NCI-H82 (cell line): ENCODE measurements around the gene CACNA2D3.

Experiments
- DNase-seq: peaks from one replicate; lab custom pipeline; 2025; lab: John Stamatoyannopoulos, UW

CACNA2D3 gene

DNA sequence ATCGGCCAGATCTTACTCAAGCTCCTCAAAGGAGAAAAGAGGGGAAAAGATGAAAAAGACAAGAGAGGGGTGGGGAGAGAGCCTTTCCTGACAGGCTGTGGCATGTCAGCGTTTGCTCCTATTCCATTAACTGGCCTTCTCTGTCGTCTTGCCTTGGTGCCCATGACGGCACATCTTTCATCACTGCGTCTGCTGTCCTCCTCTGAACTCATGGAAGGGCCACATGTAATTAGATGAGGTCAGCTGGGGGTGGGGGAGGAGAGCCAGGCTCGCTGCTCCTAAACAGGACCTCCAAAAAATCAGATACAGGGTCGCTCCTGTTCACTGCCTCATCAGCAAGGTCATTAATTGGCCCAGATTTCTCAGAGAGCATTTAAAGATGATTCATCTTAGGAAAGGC, 755.8 kb downstream of the CACNA2D3 start:
- no peak for DNase-seq

DNA sequence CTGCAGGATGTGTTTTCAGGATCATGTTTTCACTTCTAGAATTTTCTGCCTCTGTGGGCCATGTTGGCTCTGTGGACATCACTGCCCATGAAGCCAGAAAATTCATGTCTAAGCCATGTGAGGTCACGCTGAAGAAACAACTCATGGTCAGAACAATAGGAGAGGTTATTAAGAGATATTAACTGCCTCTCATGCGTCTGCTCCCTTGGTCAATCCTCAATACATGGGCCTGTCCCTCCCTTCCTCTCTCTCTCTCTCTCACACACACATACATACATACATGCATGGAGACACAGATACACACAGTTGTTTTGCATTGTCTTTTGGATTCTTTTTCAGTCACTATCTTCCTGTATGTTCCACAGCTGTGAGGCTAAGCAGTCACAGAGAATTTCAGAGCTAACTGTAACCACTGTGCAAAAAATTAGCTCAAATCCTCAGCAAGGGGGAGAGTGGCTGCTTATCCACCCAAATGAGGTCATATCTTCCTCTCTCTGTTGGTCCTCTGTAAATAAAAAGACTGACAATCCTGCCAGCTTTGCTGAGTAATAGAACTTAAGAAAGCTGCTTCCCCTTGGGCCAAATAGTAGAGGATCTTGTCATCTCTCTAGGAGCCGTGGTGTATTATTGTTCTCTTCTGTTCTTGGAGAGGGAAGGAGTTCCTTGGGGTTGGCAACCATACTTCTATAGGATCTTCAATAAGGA, 759.9 kb downstream of the CACNA2D3 start:
- DNase-seq, result no peak

DNA sequence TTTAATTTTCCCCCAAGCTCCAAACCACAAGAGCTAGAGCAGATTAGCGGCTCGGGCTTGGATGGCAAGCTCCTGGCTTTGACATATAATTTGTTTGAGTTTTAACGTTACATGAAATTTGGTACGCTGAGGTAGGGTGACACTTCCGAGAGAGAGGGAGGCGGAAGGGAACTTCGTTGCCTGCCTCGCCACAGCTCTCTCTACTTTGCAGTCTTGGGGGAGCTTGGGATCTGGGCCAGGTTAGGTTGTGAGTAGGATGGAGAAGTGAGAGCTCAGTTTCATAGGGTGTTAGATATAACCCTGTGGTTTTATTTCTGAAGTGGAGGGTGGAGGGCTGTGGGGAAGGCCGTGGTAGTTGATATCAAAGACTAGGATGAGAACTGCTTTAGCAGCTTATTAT, 765.8 kb downstream of the CACNA2D3 start:
- no peak for DNase-seq

DNA sequence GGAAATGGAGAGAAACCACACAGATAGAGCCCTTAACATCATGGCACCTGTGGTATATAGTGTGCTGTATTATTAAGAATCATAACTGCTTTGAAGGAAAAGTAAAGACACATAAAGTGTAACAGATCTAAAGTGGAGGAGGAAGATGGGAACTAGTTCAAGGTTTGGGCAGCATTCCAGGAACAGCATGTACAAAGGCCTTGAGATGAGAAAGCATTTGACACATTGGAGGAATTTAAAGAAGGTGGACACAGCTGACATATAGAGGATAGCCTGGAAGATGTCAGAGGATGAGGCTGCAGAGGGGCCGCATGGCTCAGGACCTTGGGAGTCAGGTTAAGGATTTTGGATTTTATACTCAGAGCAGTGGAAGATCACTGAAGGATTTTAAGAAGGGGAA, 766.5 kb downstream of the CACNA2D3 start:
- DNase-seq, result no peak

DNA sequence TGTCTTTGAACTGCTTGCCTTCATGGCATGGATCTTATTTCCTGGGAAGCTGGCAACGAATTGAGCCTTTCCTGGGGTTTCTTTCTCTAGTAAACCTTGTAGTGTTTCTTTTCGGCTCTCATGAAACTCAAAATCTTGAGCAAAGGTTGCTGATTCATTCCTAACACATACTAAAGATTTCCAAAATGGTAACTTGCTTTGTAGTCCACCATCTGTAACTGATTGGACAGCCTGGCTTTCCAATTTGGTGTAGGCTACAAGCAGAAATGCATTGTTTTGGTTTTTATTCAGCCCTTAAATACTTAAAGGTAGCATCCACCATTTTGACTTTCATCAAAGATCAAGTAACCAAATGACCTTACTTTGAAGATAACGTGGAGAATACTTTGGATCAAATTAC, 767.4 kb downstream of the CACNA2D3 start:
- DNase-seq, result no peak

DNA sequence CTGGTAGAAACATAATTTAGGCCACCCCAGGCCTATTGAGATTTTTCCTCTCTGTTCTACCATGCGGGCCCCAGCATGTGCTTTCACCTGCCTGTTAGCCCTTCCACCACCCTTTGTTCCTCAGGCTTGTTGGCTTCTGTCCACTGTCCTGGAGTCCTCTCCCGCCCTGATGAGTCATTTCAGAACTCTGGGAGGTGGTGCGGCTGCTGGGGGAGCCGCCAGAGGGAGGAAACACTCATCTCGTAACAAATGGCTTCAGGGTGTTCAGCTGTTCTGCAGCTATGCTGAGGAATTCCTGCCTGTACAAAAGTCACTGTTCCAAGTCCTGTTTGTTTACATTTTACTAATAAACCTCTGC, 769.2 kb downstream of the CACNA2D3 start:
- DNase-seq, result no peak

DNA sequence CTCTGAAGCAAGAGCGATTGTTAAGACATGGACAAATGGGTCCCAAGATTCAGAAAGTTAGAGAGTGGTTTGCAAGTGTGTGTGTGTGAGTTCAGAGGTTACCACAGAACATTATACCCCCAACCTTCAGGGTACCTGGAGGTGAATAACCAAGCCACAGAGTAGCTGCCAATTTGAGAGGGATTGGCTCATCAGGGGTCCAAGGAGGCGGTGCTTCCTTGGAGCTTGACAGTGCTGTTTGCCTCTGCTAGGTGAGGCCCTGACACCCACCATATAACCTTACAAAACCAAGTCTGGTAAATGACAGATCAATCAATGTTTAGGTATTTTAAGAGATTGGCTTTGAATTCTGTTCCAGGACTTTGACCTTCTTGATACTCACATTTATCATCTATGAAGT, 769.8 kb downstream of the CACNA2D3 start:
- DNase-seq, result no peak

DNA sequence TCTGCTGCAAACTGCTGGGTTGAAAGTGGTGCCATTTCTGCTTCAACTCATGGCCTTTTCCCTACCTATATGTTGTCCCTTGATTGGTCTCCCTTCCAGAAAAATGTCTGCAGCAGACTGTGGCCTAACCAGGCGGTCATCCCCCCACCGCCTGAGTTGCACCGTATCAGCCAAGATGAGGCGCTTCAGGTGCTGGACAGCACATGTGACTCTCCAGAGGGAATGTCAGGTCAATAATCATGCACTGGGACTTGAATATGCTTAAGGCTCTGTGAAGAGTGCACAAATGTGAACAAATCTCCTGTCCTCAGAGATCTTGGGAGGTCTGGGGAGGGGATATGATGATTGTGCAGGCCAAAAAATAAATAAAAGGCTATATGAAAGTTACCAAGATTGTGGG, 773.3 kb downstream of the CACNA2D3 start:
- no peak for DNase-seq

DNA sequence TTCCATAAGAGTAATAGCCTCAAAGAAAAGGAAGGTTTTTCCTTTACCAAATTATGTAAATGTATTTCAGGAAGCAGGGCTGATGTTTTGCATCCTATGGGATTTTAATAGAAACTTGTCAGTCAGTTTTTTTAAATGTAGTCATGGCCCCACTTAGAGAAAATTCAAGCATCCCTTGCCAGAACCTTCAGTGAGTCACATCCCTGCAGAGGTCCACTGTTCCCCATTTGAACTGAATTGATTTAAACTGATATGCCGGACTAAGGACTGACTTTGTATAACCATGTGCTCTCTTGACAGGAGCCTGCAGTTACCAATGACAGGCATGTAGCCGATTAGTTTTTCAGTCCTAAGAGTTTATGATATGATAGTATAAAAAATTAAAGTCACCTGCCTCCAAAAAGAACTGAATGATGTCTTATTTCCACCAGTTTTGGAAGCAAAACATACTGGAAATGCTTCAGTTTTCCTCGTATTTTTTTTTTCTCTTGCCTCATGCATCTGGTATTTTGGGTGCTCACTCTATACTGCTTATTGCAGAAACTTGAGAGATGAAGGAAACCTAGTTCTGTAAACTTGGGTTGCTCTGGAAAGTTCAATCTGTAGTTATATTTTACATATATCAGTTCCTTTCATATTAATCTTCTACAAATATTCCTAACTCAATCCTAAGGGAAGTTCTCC, 774.8 kb downstream of the CACNA2D3 start:
- no peak for DNase-seq

DNA sequence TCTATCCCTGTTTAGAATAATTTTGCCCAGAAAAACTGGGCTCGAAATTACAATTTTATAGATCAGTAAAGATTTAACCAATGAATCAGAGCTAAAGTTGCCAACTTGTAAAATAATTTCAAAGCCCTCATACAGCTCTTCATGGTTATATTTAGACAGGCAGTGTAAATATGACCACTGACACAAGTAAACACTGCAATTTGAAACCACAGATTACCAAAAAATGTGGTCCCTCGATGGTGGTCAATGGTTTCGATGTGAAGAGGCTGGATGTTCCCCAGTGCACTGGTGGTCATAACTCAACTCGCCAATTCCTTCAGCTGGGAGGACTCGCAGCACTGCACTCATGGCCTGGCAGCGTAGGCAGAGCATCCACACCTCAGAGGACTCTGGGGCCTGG, 776.9 kb downstream of the CACNA2D3 start:
- DNase-seq, result no peak

DNA sequence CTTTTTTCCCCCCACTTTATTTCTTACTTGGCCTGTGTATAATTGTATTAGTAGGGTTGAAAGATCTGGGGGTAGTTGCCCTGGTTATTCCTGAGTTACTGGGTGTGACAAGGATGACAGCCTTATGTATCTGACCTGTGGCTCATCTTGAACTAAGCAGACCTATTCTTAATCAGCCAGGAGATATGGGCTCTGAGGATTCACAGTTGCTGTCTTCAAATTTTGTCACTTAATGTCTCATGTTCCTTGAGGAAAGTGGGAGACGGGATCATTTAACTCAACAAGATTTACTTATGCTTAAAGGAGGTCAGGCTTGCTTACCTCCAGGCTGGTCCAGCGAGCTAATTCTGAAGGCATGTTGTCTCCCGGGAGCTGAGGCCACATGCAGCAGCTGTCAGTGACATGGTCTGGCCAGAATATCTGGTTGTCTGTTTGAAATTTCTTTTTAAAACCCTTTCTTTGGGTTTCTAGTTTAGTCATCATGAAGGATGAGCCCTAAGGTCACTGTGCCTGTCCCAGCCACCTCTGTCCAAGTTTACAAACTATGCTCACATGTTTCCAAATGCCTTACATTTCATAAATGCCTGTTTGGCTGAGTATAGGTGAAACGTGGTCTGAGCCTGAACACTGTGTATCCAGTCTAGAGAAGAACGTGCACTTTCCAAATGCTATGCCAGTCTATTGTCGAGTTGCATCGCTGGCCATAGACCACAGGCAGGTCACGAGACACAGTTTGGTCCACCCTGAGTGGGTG, 778.7 kb downstream of the CACNA2D3 start:
- peak; percentile 7 for DNase-seq

DNA sequence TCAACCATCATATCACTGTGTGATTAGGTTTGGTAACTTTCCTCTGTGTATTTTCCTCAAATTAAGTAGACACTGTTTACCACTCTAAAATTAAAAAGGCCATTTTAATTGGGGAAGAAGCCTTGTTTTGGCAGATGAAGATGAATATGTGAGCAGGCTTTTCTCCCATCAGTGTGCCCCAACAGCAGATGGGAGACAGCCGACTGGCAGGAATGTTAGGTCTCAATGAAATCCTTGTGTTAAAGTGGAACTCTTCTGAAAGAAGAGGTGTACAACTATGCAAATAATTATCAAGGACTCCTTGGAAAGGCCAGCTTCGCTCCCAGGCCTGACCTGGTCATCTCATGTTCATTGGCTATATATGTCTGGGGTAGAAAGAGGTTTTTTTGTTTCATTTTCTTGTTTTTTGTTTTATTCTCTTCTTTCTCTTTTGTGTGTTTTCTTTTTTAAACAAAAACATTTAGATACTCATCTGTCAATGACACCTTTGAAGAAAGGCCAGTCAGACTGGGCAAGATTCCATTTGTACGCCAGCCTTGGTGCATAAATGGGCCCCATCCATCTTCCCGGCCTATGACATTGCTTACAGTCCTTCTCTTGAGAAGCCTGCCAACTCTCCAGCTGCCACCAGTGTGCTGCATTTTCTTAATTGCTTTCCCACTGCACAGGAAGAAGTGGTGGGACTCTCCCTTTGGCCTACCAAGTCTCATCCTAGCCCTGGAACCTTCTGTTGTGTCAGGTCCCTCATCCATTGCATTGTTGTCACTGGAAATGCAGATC, 779.7 kb downstream of the CACNA2D3 start:
- DNase-seq, result peak; percentile 0

DNA sequence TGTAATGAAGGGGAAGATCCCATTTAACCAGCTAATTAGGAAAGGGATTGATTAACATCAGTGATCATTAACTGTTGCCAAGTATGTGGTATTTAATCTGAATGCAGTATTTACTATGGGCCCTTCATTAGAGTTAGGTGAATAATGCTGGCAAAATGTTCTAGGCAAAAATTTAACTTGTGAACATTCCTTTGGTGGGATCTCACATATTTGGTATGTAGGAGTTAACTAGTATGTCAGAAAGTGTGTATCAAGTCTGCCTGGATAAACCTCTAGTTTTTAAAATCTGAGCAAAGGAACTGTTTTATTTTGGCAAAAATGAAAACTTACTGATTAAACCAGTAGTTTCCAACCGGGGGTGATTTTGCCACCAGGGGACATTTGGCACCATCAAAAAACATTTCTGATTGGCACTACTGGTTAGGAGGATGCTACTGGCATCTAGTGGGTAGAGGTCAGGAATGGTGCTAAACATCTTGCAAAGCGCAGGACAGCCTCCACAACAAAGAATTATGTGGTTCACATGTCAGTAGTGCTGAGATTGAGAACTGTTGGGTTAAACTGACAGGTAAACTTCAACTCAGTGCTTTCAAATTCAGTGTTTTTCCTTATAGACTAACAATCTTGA, 783.0 kb downstream of the CACNA2D3 start:
- no peak for DNase-seq

DNA sequence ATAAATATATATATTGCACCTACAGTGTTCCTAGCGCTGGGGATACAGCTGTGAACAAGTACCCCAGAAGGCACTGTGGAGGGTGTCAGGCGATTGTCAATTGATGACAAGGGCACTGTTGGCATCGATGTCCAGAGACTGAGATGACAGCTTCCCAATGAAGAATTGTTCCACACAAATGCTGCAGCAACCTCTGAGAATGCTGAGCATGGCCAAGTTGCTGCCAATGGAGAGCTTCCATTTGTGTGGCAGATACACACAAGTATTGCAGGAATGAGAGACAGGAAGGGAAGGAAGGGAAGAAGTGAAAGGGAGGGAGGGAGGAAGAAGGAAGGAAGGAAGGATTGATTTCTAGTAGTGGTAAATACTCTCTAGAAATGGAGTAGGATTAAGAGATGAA, 783.6 kb downstream of the CACNA2D3 start:
- no peak for DNase-seq

DNA sequence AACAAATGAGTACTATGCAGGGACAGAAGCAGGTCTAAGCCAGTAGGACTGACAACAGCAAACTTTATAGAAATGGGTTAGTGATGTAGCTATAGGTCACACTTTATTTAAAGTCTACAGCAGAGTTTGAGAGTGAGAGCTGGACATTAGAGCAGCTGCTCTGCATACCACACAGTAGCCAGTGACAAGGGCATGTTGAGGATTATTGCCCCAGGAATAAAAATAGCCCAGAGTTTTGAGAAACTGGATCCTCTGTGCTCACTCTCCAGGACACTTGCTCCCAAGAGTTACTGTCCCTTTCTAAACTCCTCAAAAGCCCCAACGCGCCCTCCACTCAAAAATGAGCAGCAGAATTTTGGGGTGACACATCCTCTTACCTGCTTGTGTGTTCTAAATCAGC, 784.4 kb downstream of the CACNA2D3 start:
- DNase-seq, result no peak

DNA sequence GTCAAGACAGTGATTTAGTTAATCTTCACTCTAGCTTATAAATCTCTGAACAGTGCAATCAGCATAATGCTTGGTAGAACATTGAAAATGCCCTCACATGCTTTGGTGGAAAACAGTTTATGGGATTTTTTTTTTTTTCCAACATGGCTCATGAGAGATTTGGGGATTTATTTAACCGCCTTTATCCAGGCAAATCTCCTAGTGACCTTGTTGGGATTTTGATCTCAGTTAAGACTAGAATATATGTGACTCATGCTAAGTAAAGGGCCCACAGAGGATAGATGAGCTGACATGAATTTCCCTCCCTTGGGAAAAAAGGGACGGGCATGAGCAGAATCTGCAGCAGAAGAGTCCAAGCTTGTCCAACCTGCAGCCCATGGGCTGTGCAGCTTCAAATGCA, 786.8 kb downstream of the CACNA2D3 start:
- peak; percentile 80 for DNase-seq

DNA sequence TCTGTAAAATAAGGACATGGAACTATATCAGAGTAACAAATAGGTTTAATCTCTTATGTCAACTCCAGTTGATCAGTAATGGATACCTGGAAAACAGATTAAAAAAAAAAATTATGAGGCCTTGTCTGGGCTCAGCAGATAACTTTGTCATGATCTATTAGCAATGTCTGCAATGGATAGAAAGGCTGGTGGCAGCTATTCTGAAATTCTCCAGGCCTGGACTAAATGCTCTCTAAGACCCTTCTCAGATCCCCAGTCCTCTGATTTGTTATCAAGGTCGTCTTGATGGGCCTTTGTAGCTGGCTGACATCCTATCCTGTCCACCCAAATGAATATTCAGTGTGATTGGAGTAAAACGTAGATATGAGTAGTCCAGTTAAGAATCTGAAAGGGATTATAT, 791.8 kb downstream of the CACNA2D3 start:
- DNase-seq, result no peak

DNA sequence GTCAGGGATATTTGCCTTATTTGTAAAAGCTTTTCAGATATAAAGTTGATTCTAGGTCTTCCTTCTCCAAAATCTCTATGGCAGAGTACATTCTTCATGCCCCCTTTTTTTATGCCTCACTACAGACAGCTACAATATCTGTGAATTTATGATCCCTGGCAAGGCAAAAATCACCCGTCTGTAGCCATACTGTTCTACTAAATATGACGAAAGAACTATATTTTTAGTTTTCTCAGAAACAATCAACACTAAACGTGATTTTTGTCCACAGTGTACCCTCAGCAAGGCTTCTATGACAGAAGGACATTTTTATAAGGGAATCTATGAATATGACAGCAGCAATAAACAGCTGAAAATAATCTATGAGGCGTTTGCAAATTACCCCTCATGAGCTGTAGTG, 792.8 kb downstream of the CACNA2D3 start:
- no peak for DNase-seq

DNA sequence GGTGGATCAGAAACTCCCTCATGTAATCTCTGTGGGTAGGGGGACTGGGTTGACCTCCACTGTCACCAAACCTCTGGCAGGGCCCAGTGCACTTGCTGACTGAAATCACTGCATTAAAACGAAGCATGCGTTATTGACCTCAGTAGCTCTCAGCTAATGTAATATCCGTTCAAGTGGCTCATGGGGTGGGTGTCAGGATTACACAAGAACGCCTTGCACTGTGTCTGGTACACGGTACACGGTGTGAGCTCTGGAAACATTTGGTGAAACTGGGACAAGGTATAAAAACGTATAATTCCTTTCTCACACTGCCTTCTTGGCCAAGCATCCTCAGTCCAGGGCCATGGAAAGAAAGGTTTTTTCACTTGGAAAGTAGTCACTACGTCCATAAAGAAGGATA, 793.6 kb downstream of the CACNA2D3 start:
- no peak for DNase-seq

DNA sequence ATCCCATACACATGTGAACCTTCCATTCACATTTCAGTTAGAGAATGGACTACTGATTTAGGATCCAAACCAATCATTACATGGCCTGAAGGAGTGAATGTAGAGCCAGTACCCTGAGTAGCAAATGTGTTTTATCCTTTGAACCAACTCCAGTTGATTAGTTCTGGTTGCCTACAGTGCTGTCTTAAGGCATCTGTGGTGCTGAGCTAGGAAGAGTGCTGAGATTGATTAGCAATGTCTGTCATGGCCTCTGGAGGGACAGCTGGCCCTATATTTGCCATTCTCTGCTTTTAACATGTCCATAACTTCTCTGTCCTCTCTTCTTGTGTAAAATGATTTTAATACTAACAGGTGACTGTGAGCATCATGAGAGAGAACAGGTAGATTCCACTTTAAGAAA, 794.4 kb downstream of the CACNA2D3 start:
- no peak for DNase-seq

DNA sequence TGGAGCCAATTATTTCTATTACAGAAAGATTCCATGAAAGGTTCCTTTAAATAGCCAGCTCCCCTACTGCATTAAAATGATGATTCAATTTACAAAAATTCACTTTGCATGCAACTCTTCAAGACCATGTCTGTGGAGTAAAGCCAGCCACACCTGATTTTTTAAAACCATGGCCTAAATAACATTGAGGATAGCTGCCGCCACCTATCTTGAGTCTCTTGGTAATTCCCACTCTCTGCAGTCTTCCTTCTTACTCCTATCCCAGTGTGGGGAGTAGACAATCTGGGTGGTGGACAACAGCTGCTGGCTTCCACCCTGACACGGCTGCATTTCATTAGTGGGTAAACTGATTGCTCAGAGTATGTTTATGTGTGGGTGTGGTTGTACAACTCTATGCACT, 794.8 kb downstream of the CACNA2D3 start:
- DNase-seq, result no peak

DNA sequence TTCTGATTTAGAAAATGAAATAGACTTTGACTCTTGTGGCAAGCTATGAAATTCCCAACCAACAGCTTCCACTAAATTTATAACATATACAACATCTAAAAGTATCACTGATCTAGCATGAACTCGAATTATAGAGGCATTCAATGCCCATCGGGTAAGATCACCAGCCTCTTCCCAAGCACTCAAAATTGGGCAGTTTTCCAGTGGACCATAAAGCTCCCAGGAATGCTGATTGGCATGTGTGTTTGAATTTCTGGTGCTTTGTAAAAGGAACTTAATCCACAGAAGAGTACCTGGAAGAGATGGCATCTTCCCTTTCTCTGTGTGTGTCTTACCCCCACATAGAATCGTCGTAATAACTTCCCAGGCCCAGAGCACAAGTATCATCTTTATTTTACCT, 795.5 kb downstream of the CACNA2D3 start:
- DNase-seq, result no peak
